Activated T-cell treated with anti-CD3 and anti-CD28 coated beads for 24 hours (primary cell): ENCODE results near the gene SIM2.

Source experiments
- DNase-seq: peaks from one replicate; pipeline ENCODE4 v3.0.0-alpha.2; 2020; ENCODE audit warnings: low read depth

Gene SIM2

GRCh38 chr21:36688324-36688723, 10.6 kb upstream of the SIM2 start:
- DNase-seq: no peak

- no peak for DNase-seq
These were observed 9.6 kb upstream of the SIM2 start for GRCh38 chr21:36689324-36689723.

GRCh38 chr21:36690628-36691554, 8.0 kb upstream of the SIM2 start:
- no peak for DNase-seq

GRCh38 chr21:36691555-36692041, 7.3 kb upstream of the SIM2 start:
- no peak for DNase-seq

- DNase-seq: no peak
These were observed 6.6 kb upstream of the SIM2 start for GRCh38 chr21:36692114-36692834.

GRCh38 chr21:36692835-36693488, 6.0 kb upstream of the SIM2 start:
- no peak for DNase-seq

GRCh38 chr21:36693489-36694030, 5.4 kb upstream of the SIM2 start:
- DNase-seq: no peak

GRCh38 chr21:36694031-36694515, 4.8 kb upstream of the SIM2 start:
- DNase-seq: no peak

- DNase-seq: no peak
These were observed 4.2 kb upstream of the SIM2 start for GRCh38 chr21:36694593-36695282.

- no peak for DNase-seq
These were observed 3.7 kb upstream of the SIM2 start for GRCh38 chr21:36695283-36695634.

GRCh38 chr21:36695671-36696389, 3.1 kb upstream of the SIM2 start:
- DNase-seq: no peak

- no peak for DNase-seq
These were observed 2.4 kb upstream of the SIM2 start for GRCh38 chr21:36696390-36697059.

GRCh38 chr21:36697060-36697850, 1.7 kb upstream of the SIM2 start:
- no peak for DNase-seq

- DNase-seq: no peak
These were observed 997 bp upstream of the SIM2 start for GRCh38 chr21:36697851-36698384.

GRCh38 chr21:36698385-36698980, 432 bp upstream of the SIM2 start:
- no peak for DNase-seq

GRCh38 chr21:36699546-36700294, 805 bp downstream of the SIM2 start:
- DNase-seq: no peak

GRCh38 chr21:36700295-36700970, 1.5 kb downstream of the SIM2 start:
- DNase-seq: no peak
